HG03439 (cell line): Measurements from ENCODE around the gene HSF2.
A peak's percentile ranks its signal among the peaks of the same experiment; 100 is the strongest.
"Not testable (repeated sequence)": the region's sequence is repeated elsewhere in the genome, so short reads cannot be mapped to it uniquely, and the experiment has no call there.

Source experiments
- ATAC-seq: cut with Tn5 transposase; IDR thresholded peaks from one replicate; pipeline ENCODE4 v1.9.1; 2021; ENCODE audit warnings: mild to moderate bottlenecking, moderate library complexity; ENCODE audit not compliant: unreplicated experiment

Gene HSF2

DNA sequence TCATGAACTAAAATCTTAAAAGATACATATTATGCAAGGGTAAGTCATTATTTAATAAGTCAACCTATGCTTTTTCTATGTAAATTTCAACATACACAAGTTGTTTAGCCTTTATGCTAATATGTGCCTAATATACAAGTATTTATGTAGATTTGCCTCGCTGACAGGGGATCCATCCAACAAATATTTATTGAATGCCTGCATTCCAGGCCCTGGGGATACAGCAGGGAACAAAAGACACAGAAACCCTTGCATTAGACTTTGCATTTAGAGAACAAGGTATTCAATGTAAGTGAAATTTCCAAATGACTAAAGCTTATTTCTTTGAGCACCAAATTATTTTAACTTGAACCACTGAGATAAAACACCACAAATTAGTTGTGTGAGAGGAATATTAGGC lies 53.1 kb downstream of the HSF2 start:
- no peak for ATAC-seq

- ATAC-seq, result no peak
These were observed 55.2 kb downstream of the HSF2 start for GRCh38 chr6:122454673-122455072.

DNA sequence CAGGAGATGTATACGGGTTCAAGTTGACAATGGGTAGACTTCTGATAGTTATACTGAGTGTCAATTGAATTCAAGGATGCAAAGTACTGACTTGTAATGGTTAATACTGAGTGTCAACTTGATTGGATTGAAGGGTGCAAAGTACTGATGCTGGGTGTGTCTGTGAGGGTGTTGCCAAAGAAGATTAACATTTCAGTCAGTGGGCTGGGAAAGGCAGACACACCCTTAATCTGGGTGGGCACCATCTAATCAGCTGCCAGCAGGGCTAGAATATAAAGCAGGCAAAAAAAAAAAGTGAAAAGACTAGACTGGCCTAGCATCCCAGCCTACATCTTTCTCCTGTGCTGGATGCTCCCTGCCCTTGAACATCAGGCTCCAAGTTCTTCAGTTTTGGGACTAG lies 55.7 kb downstream of the HSF2 start:
- ATAC-seq, result not testable (repeated sequence)

- no peak for ATAC-seq
These were observed 58.6 kb downstream of the HSF2 start for GRCh38 chr6:122458087-122458486.

GRCh38 chr6:122459240-122459639 lies 59.8 kb downstream of the HSF2 start:
- ATAC-seq, result no peak

DNA sequence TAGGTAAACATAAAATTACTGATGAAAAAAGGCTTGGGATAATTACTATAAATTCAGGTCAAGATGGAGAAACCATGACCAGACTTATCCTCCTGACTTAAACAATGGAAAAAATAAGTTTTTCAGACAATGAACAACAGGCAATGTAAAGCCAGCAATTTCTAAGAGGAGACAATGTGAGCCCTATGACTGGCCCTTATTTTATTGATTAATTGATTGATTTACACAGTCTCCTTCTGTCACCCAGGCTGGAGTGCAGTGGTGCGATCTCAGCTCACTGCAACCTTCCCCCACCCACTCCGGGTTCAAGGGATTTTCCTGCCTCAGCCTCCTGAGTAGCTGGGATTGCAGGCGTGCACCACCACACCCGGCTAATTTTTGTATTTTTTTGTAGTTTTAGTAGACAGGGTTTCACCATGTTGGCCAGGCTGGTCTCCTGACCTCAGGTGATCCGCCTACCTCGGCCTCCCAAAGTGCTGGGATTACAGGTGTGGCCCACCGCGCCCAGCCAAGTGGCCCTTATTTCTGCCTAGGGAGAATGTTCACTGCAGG lies 60.5 kb downstream of the HSF2 start:
- ATAC-seq, result not testable (repeated sequence)

GRCh38 chr6:122461885-122462284 lies 62.4 kb downstream of the HSF2 start:
- ATAC-seq, result no peak

- peak; percentile 99 for ATAC-seq
These were observed 71.9 kb downstream of the HSF2 start, which contains the start of gene SERINC1 for GRCh38 chr6:122471107-122472021. SERINC1 (minus strand) TSS chr6:122471807; CDS start chr6:122471737, 70 bp downstream.

DNA sequence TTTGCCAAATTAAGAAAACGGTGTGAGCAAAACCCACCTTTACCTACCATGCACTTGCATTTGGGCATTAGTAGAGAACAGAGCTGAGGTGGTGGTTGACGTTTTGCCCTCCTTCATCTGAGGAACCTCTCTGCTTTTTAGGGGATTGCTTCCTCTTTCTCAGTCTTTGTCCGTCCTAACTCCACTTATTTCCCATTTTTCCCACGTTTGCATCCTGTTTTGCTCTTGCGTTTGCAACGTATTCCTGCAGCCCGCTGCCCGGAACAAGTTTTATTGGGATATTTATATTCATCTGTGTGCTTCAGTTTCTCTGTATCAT lies 72.5 kb downstream of the HSF2 start:
- ATAC-seq, result peak; percentile 56

DNA sequence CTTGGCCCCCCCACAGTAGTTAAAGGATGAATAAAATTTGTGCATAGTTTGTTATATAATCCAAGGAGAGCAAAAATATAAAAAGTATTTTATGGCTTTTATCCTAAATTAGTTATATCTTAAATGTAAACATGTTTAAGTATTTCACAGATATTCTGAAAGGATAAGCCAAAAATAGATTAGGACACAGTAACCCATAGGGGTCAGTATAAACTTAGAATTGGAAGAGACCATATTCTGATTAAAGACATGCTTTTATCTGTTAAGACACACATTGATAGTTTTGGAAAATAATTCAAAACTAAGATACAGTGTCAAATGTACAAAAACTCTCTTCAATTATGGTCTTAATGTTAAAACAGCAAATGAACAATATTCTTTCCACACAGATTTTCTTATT lies 76.7 kb downstream of the HSF2 start:
- no peak for ATAC-seq

DNA sequence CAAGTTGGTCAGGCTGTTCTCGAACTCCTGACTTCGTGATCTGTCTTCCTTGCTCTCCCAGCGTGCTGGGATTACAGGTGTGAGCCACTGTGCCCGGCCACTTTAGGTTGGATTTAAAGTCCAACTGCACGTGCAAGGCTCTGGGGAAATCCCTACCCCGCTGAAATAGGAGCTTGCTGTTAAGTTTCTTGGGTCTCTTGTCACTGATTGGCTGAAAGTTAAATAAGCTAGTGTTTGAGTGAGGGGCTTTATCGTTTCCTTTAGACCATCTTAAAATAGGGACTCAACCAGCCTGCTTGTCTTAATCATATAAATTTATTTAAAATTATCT lies 83.3 kb downstream of the HSF2 start:
- ATAC-seq, result no peak
